ENCODE measurements around the gene DNAH1.

DNAH1 gene

GRCh38 chr3:52357151-52358080 lies 41.3 kb downstream of the DNAH1 start:
- DNase-seq (ENCODE audit: low read depth), result no peak

GRCh38 chr3:52358362-52358940 lies 42.3 kb downstream of the DNAH1 start:
- no peak for DNase-seq (ENCODE audit: low read depth)

- no peak for DNase-seq (ENCODE audit: low read depth)
Observed at GRCh38 chr3:52359116-52359855, 43.2 kb downstream of the DNAH1 start.

GRCh38 chr3:52361011-52361410 lies 44.9 kb downstream of the DNAH1 start:
- no peak for DNase-seq (ENCODE audit: low read depth)

- DNase-seq (ENCODE audit: low read depth), result no peak
Observed at GRCh38 chr3:52361454-52361853, 45.3 kb downstream of the DNAH1 start.

GRCh38 chr3:52361898-52362297 lies 45.8 kb downstream of the DNAH1 start:
- DNase-seq (ENCODE audit: low read depth), result no peak

- no peak for DNase-seq (ENCODE audit: low read depth)
Observed at GRCh38 chr3:52364322-52365035, 48.4 kb downstream of the DNAH1 start.

- no peak for DNase-seq (ENCODE audit: low read depth)
Observed at GRCh38 chr3:52366527-52366926, 50.4 kb downstream of the DNAH1 start.

- no peak for DNase-seq (ENCODE audit: low read depth)
Observed at GRCh38 chr3:52367891-52368880, 52.1 kb downstream of the DNAH1 start.

GRCh38 chr3:52370531-52370930 lies 54.4 kb downstream of the DNAH1 start:
- DNase-seq (ENCODE audit: low read depth), result no peak

- DNase-seq (ENCODE audit: low read depth), result no peak
Observed at GRCh38 chr3:52372822-52373504, 56.8 kb downstream of the DNAH1 start.

- DNase-seq (ENCODE audit: low read depth), result peak; percentile 9
Observed at GRCh38 chr3:52373676-52374075, 57.6 kb downstream of the DNAH1 start.

- no peak for DNase-seq (ENCODE audit: low read depth)
Observed at GRCh38 chr3:52374173-52374572, 58.1 kb downstream of the DNAH1 start.

GRCh38 chr3:52379610-52380009 lies 63.5 kb downstream of the DNAH1 start:
- no peak for DNase-seq (ENCODE audit: low read depth)

- DNase-seq (ENCODE audit: low read depth), result no peak
Observed at GRCh38 chr3:52380023-52380422, 63.9 kb downstream of the DNAH1 start.

- DNase-seq (ENCODE audit: low read depth), result no peak
Observed at GRCh38 chr3:52381623-52382022, 65.5 kb downstream of the DNAH1 start.

- DNase-seq (ENCODE audit: low read depth), result no peak
Observed at GRCh38 chr3:52383446-52383845, 67.3 kb downstream of the DNAH1 start.

- no peak for DNase-seq (ENCODE audit: low read depth)
Observed at GRCh38 chr3:52384019-52384761, 68.1 kb downstream of the DNAH1 start.

GRCh38 chr3:52385157-52385556 lies 69.0 kb downstream of the DNAH1 start:
- DNase-seq (ENCODE audit: low read depth), result no peak

- no peak for DNase-seq (ENCODE audit: low read depth)
Observed at GRCh38 chr3:52387481-52387880, 71.4 kb downstream of the DNAH1 start.
